Stimulated activated CD4-positive, alpha-beta T cell treated with anti-CD3 and anti-CD28 coated beads, Interleukin-12 subunit alpha, Interleukin-12 subunit beta, amount 100 ng/mL, for 4 hours (primary cell): Measurements from ENCODE around the gene MEF2B.
"Not testable (repeated sequence)": the region's sequence is repeated elsewhere in the genome, so short reads cannot be mapped to it uniquely, and the experiment has no call there.

Experiments used
- DNase-seq: peaks from one replicate; pipeline ENCODE4 v3.0.0-alpha.2; 2020

MEF2B gene

GRCh38 chr19:19192910-19193423, 22.9 kb upstream of the MEF2B start:
- no peak for DNase-seq

GRCh38 chr19:19192078-19192882, 22.2 kb upstream of the MEF2B start, which contains the start of the genes BORCS8 and RFXANK:
BORCS8 (minus strand) TSS chr19:19192152; CDS start chr19:19192117, 35 bp downstream.
RFXANK (plus strand) TSS chr19:19192258; CDS start chr19:19193947, 1,689 bp downstream.
- peak; percentile 96 for DNase-seq

- DNase-seq = no peak
These were observed 21.7 kb upstream of the MEF2B start for GRCh38 chr19:19191768-19192077.

- no peak for DNase-seq
These were observed 16.7 kb upstream of the MEF2B start for GRCh38 chr19:19186742-19187141.

- peak; percentile 51 for DNase-seq
These were observed 16.0 kb upstream of the MEF2B start for GRCh38 chr19:19185853-19186740.

GRCh38 chr19:19181488-19181998, 11.5 kb upstream of the MEF2B start:
- no peak for DNase-seq

- DNase-seq = no peak
These were observed 9.7 kb upstream of the MEF2B start for GRCh38 chr19:19179548-19180441.

GRCh38 chr19:19176950-19177349, 6.9 kb upstream of the MEF2B start:
- no peak for DNase-seq

- DNase-seq = not testable (repeated sequence)
These were observed 3.2 kb upstream of the MEF2B start for GRCh38 chr19:19173243-19173642.

- DNase-seq = no peak
These were observed 1.9 kb upstream of the MEF2B start for GRCh38 chr19:19171821-19172532.

GRCh38 chr19:19170873-19171672, 1.0 kb upstream of the MEF2B start:
- no peak for DNase-seq

- no peak for DNase-seq
These were observed 619 bp downstream of the MEF2B start for GRCh38 chr19:19169236-19170052.

- DNase-seq = no peak
These were observed 2.5 kb downstream of the MEF2B start for GRCh38 chr19:19167612-19168011.

- DNase-seq = no peak
These were observed 4.7 kb downstream of the MEF2B start for GRCh38 chr19:19165396-19165795.

GRCh38 chr19:19162495-19162894, 7.6 kb downstream of the MEF2B start:
- no peak for DNase-seq

GRCh38 chr19:19160461-19161035, 9.5 kb downstream of the MEF2B start:
- no peak for DNase-seq

GRCh38 chr19:19159534-19159933, 10.5 kb downstream of the MEF2B start:
- no peak for DNase-seq

GRCh38 chr19:19157808-19158207, 12.3 kb downstream of the MEF2B start:
- no peak for DNase-seq

GRCh38 chr19:19155495-19156219, 14.4 kb downstream of the MEF2B start:
- no peak for DNase-seq
